ENCODE data around the gene HILPDA. TPM values are rescaled to one million over a fixed set of nuclear protein-coding genes. Genes with fewer than 3 reads are reported as not detected.

The HILPDA gene
- total RNA-seq = 6.8 and 8.9 TPM in 2 replicates

DNA sequence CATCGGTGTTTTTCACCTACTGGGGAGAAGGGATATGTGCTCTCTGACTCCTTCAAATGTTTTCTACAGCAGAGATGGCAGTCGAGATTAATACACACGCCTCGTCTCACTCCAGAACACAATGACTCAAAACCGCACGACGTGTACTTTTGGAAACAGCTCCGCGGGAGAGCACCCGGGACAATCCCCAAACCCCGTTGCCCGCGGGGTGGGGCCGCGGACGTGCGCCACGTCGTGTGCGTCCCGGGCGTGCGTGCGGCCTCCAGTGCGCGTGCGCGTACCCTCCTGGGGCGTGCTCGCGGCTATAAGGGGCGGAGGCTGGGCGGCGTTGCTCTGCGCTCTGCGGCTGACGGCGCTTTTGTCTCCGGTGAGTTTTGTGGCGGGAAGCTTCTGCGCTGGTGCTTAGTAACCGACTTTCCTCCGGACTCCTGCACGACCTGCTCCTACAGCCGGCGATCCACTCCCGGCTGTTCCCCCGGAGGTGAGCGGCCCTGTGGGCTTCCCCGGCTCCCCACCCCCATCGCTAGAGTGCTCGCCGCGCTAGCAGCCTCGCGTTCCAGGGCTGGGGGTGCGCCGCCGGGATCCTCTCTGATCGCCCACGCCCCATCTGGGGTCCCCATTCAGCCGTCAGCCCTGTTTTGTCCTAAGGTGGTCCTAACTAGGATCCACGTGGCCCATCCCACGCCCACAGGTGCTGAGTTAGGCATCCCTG lies at the start of gene HILPDA:
HILPDA (plus strand) TSS at position 336 of the 712 bp plus-strand sequence. CDS start 1,391 bp downstream, outside the sequence.
- DNase-seq (ENCODE audit: low read depth in 2 of 2) = peak; percentile 90 to 91

- no peak for DNase-seq (ENCODE audit: low read depth in 2 of 2)
These were observed 49.1 kb upstream of the HILPDA start for GRCh38 chr7:128406314-128407232.

GRCh38 chr7:128407233-128407589 lies 48.5 kb upstream of the HILPDA start:
- no peak for DNase-seq (ENCODE audit: low read depth in 2 of 2)

DNA sequence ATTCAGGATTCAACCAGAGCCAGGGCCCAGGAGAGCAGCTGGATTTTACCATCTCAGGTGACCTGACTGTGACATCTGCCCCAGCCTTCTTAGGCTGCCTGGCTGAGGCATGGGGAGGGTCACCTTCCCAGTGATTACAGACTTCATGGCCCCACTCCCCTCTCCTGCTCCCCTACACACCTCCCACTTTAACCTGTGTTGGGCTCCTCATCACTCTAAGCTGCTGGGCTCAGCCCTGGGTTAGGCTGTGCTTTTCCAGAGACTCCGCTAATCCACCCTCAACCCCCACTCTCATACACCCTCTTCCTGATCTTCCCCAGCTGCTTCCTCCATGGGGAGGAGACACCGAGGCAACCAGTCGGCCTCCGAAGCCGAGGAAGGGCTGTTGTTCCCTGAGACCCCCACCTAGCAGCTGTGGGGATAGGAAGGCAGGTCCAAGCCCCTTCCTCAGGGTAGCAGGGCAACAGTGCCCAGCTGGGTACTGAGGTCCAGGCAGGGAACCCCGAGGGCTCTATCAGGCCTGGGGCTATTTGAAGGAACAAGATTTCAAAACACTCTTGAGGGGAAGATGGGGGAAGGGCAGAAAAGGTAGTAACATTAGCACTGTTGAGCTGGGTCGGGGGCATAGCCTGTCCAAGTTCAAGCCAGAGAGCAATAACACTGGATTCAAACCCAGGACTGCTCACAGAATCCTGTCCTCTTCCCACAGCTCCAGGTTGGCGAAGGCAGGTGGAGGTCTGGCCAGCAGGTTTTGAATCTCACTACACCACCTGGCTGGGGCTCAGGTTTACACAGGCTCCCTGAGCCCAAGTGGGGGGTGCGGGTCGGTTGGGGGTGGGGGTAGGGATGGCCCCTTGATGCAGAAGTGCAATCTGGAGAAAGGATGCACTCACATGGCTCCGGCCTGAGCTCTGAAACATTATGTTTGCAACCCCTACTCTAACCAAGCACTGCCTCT lies 47.6 kb upstream of the HILPDA start:
- peak in 1 of 2 donors; percentile 16 for DNase-seq (ENCODE audit: low read depth in 2 of 2)

- DNase-seq (ENCODE audit: low read depth in 2 of 2) = no peak
These were observed 46.7 kb upstream of the HILPDA start for GRCh38 chr7:128408709-128409595.

GRCh38 chr7:128409596-128410450 lies 45.9 kb upstream of the HILPDA start, which contains the start of gene IMPDH1:
TSS of gene IMPDH1 (minus strand) at chr7:128409982. CDS start at chr7:128409901, 81 bp downstream.
- DNase-seq (ENCODE audit: low read depth in 2 of 2) = peak; percentile 56 to 58

- DNase-seq (ENCODE audit: low read depth in 2 of 2) = no peak
These were observed 45.3 kb upstream of the HILPDA start for GRCh38 chr7:128410451-128410753.

DNA sequence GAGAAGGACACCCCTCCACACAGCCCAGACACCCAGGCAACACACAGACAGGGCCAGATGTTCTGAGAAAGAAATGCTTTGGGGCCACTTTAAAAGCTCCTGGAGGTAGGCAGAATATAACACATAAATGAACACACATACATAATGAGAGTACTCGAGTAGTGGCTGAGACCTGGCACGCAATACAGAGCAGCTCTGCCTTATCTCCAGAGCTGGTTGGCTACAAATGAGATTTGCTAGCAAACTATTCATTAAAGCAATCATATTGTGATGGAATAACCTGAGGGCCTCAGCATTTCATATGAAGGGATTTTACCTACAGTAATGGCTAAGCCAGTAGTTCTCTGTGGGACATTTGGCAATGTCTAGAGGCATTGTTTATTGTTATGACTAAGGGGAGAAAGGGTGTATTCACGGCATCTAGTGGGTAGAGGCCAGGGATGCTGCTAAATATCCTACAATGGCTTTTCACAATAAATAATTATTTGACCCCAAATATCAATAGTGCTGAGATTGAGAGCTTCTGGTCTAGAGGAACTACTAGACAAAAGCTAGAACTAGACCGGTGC lies 40.4 kb upstream of the HILPDA start:
- DNase-seq (ENCODE audit: low read depth in 2 of 2) = no peak

GRCh38 chr7:128417071-128417470 lies 38.6 kb upstream of the HILPDA start:
- no peak for DNase-seq (ENCODE audit: low read depth in 2 of 2)

DNA sequence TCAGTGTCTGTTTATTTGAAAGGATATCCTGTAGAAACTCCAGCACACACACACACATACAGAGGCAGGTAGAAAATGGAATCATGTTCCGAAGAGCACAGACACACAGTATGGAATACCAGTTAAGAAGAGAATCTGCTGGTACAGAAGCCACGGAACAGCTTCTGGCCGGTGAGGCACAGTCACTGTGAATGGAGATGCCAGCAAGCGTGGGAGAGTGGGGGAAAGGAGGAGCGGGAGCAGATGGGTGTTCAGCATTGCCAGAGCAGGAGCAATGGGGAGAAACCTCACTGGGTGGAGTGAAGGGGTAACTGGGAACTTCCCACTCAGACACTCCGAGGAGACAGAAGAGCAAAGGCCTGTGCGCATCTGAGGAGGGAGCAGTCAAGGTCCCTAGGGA lies 36.4 kb upstream of the HILPDA start:
- no peak for DNase-seq (ENCODE audit: low read depth in 2 of 2)

GRCh38 chr7:128420773-128421172 lies 34.9 kb upstream of the HILPDA start:
- no peak for DNase-seq (ENCODE audit: low read depth in 2 of 2)

DNA sequence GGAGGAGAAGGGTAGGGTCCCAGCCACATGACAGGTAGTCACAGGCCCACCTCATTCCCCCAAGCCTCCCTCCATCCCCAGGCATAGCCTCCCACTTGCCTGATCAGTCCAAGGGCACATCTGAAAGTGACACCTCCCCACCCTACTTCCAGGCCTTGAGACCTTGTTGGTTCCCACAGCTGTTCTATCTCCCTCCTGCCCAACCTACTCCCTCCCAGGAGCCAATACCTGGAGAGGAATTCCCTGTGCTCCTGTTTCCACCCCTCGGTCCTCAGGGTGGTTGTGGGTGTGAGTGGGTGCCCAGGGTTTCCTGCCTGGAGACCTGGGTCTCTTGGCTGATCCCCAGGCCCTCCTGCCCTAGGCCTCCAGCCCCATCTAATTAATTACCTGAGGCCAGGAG lies 34.3 kb upstream of the HILPDA start:
- no peak for DNase-seq (ENCODE audit: low read depth in 2 of 2)

DNA sequence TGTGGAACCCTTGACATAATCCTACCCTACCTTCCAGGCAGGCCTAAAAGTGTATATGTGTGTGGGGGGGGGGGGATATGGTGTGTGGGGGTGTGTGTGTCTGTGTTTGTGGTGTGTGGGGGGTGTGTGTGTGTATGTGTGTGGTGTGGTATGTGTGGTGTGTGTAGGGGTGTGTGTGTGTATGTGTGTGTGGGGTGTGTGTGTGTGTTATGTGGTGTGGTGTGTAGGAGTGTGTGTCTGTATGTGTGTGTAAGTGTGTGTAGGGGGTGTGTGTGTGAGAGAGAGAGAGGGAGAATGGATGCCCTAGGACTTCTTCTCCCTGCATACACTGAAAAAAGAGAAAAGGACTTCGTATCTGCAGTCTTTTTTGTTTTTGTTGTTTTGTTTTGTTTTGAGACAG lies 33.6 kb upstream of the HILPDA start:
- DNase-seq (ENCODE audit: low read depth in 2 of 2) = no peak

- no peak for DNase-seq (ENCODE audit: low read depth in 2 of 2)
These were observed 32.8 kb upstream of the HILPDA start for GRCh38 chr7:128422842-128423241.

DNA sequence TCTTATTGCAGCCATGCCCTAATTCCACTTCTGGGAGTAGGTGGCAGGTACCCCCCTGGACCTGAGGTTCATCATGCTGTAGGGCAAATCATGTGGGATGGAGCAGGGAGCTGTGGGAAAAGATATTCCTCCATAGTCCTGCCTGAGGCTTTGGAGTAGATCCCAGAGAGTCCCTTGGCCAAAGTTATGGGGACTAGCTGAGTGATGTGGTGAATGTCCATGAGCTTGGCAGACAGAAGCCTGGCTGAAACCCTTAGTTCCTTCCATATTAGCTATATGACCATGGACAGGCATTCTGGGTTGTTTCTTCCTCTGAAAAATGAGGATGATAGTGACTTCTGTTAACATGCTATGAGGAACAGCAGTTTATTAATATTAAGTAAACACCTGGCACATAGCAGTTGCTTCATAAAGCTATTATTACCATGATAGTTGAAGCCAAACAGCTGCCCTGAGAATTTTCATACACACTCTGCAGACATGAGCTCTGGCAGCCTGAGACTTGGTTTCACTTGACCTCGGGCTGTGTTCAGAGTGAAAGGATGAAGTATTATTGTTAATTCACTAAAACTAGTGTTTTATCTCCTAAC lies 30.9 kb upstream of the HILPDA start:
- DNase-seq (ENCODE audit: low read depth in 2 of 2) = no peak

- DNase-seq (ENCODE audit: low read depth in 2 of 2) = peak; percentile 63 to 77
These were observed 29.8 kb upstream of the HILPDA start for GRCh38 chr7:128425850-128426249.

- DNase-seq (ENCODE audit: low read depth in 2 of 2) = peak; percentile 60 to 73
These were observed 28.3 kb upstream of the HILPDA start for GRCh38 chr7:128427289-128427891.

DNA sequence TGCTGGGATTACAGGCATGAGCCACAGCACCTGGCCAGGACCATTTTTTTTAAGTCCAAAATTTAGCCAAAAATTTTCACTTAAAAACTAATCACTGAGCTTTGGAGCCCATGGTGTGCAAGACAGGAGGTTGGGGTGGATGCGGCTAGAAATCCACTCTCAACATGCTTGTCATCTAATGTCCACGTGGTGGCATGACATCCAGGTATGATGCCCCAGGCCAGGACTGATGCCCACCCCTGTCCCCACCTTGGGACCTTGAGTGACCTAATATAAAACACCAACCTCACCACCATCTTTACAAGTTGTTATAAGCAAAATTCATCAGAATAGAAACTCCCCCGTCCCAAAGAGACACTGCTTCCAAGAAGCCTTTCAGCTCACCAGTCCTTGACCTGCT lies 25.5 kb upstream of the HILPDA start:
- DNase-seq (ENCODE audit: low read depth in 2 of 2) = no peak

Measured in lung microvascular endothelial cell (primary cell).